K562 (cell line): ENCODE results near the gene MAST4. TPM values are rescaled to one million over a fixed set of nuclear protein-coding genes. Genes with fewer than 3 reads are reported as not detected.

Source experiments
- ATAC-seq: fragments of 200-7000 bp; cut with Tn5 transposase; 3 replicates; pipeline ENCODE4 v1.9.1; 2020; ENCODE audit warnings: moderate library complexity
- BruUV-seq: library from RNA; stranded (reverse); fragments of 400-500 nt; replicated peaks from 2 replicates; lab custom pipeline; 2021; lab: Mats Ljungman, UMichigan
- CTCF ChIA-PET: fragments of 300-600 bp; formaldehyde crosslinking; extraction: SDS; loops from one replicate; lab custom pipeline; 2021; ENCODE audit warnings: low intra/inter-chr PET ratio; lab: Yijun Ruan, JAX
- POLR2A ChIA-PET: fragments of 300-600, 350-650 bp; sonication (Branson Sonifier 250); formaldehyde crosslinking; extraction: SDS; loops from one replicate; lab custom pipeline; 2021; ENCODE audit warnings: antibody characterized with exemption, inconsistent platforms; lab: Yijun Ruan, JAX
- DNase-seq, 4 experiments: peaks; one replicate each; pipeline versions ENCODE4 v3.0.0 to v3.0.0-alpha.2; 2011 to 2018; ENCODE audit warnings: low spot score in 3 of 4, mixed read lengths in 3 of 4; ENCODE audit errors: extremely low read depth in 1 of 4
- FAIRE-seq: peaks from 2 replicates; lab custom pipeline; 2011; peaks lifted over from hg19 to GRCh38; lab: Jason Lieb, UNC
- H2AFZ ChIP-seq: 2 replicates; pipeline ENCODE4 v1.6.0; 2011; ENCODE audit warnings: low read depth, low read length, control low read depth, inconsistent platforms
- H3K27ac ChIP-seq: fragments of 200-600 bp; 3 replicates; pipeline ENCODE4 v1.8.0; 2011; ENCODE audit warnings: low read depth, mild to moderate bottlenecking, control low read depth, inconsistent platforms, low read length, moderate library complexity, mixed read lengths; ENCODE audit errors: extremely low read depth
- H3K27me3 ChIP-seq, 2 experiments: fragments of 300-600 bp in 1 of 2; 2 replicates in 1 of 2; 3 replicates in 1 of 2; pipeline versions ENCODE4 v1.6.0 to v1.8.0; 2011; ENCODE audit warnings: inconsistent platforms in 2 of 2, low read length in 2 of 2, mild to moderate bottlenecking in 1 of 2, mixed read lengths in 1 of 2, moderate library complexity in 1 of 2; ENCODE audit not compliant: control insufficient read depth in 2 of 2, insufficient read depth in 2 of 2
- H3K36me3 ChIP-seq: fragments of 300-600 bp; 3 replicates; pipeline ENCODE4 v1.8.0; 2011; ENCODE audit warnings: mild to moderate bottlenecking, low read length, inconsistent platforms; ENCODE audit not compliant: control insufficient read depth, insufficient read depth
- H3K4me1 ChIP-seq, 2 experiments: fragments of 200-600 bp in 1 of 2; replicated peaks in 1 of 2; 2 replicates in 1 of 2; 3 replicates in 1 of 2; pipeline versions ENCODE4 v1.5.1 to v1.8.0; 2011; ENCODE audit warnings: inconsistent platforms in 2 of 2, low read length in 2 of 2, mild to moderate bottlenecking in 1 of 2, mixed read lengths in 1 of 2, moderate library complexity in 1 of 2; ENCODE audit not compliant: control insufficient read depth in 2 of 2, insufficient read depth in 2 of 2
- H3K4me2 ChIP-seq: 2 replicates; pipeline ENCODE4 v1.6.1; 2011; ENCODE audit warnings: low read length, control low read depth, inconsistent platforms, mixed read lengths; ENCODE audit not compliant: insufficient read depth
- H3K4me3 ChIP-seq: fragments of 200-600 bp; sonication (generic), shearing (Covaris generic); 2 replicates; pipeline ENCODE4 v1.5.1; 2016; ENCODE audit warnings: control low read depth, inconsistent platforms
- H3K79me2 ChIP-seq: fragments of 200-600 bp; 3 replicates; pipeline ENCODE4 v1.8.0; 2011; ENCODE audit warnings: low read length, inconsistent platforms; ENCODE audit not compliant: control insufficient read depth, insufficient read depth
- H3K9ac ChIP-seq, 2 experiments: 2 replicates each; pipeline versions ENCODE4 v1.6.0 to v1.6.1; 2011; ENCODE audit warnings: low read depth in 2 of 2, low read length in 2 of 2, control low read depth in 1 of 2, inconsistent platforms in 1 of 2, mild to moderate bottlenecking in 1 of 2, mixed read lengths in 1 of 2; ENCODE audit not compliant: insufficient read depth in 1 of 2
- H3K9me1 ChIP-seq: one replicate; pipeline ENCODE4 v1.6.0; 2011; ENCODE audit warnings: inconsistent platforms, mild to moderate bottlenecking, low read length, moderate library complexity; ENCODE audit not compliant: control insufficient read depth, insufficient read depth
- H3K9me3 ChIP-seq: replicated peaks from 2 replicates; pipeline ENCODE4 v1.5.1; 2011; ENCODE audit warnings: low read depth, low read length, inconsistent platforms; ENCODE audit not compliant: control insufficient read depth, insufficient read depth
- H4K20me1 ChIP-seq: replicated peaks from 2 replicates; pipeline ENCODE4 v1.6.1; 2011; ENCODE audit warnings: low read length, inconsistent platforms, mixed read lengths; ENCODE audit not compliant: control insufficient read depth, insufficient read depth
- C11orf30 ChIP-seq: fragments of 450-650 bp; IDR thresholded peaks from 2 replicates; pipeline ENCODE4 v1.6.1; 2016; ENCODE audit warnings: low read depth, mild to moderate bottlenecking
- DPF2 ChIP-seq: fragments of 450-650 bp; IDR thresholded peaks from 2 replicates; pipeline ENCODE4 v1.6.1; 2016
- E2F6 ChIP-seq, 2 experiments: IDR thresholded peaks; 2 replicates each; pipeline ENCODE4 v1.6.1; 2011; ENCODE audit warnings: borderline replicate concordance in 1 of 2, control low read depth in 1 of 2, low read depth in 1 of 2, low read length in 1 of 2, mild to moderate bottlenecking in 1 of 2, mixed read lengths in 1 of 2, moderate library complexity in 1 of 2; ENCODE audit not compliant: insufficient read depth in 1 of 2, insufficient read length in 1 of 2, poor library complexity in 1 of 2, severe bottlenecking in 1 of 2; ENCODE audit errors: extremely low read depth in 1 of 2
- HOXB6 ChIP-seq: fragments of 250-450 bp; sonication (Bioruptor Pico); IDR thresholded peaks from 2 replicates; pipeline ENCODE4 v1.5.1; 2022; ENCODE audit warnings: mild to moderate bottlenecking, borderline replicate concordance
- MTA2 ChIP-seq: fragments of 450-650 bp; IDR thresholded peaks from 2 replicates; pipeline ENCODE4 v1.6.1; 2016; ENCODE audit warnings: low read depth
- NFXL1 ChIP-seq: fragments of 450-650 bp; formaldehyde crosslinking; IDR thresholded peaks from 2 replicates; pipeline ENCODE4 v1.4.0; 2021; ENCODE audit warnings: mild to moderate bottlenecking
- PHB2 ChIP-seq: fragments of 450-650 bp; IDR thresholded peaks from 2 replicates; pipeline ENCODE4 v1.6.1; 2017; ENCODE audit warnings: low read depth
- PRMT5 ChIP-seq: sonication (generic); formaldehyde crosslinking; IDR thresholded peaks from 2 replicates; pipeline ENCODE4 v1.5.0; 2020; ENCODE audit warnings: missing genetic modification reagents
- WGBS: fragments of 100-300 bp; shearing (Covaris generic); methylation state at CpG from one replicate; pipeline ENCODE4 v1.1.6; 2016; ENCODE audit warnings: low coverage, mixed read lengths; ENCODE audit not compliant: insufficient coverage; ENCODE audit errors: missing lambda C conversion rate; 5-methylcytosine and 5-hydroxymethylcytosine counted together
- in situ Hi-C: fragments of 300-500 bp; cut with MboI; formaldehyde crosslinking; loops from 4 replicates; pipeline ENCODE4 v1.15.0; 2018; ENCODE audit warnings: inconsistent platforms, mixed read lengths
- intact Hi-C: fragments of 100-400 bp; cut with micrococcal nuclease; formaldehyde crosslinking; loops from 2 replicates; pipeline ENCODE4 v1.14.2; 2022
- polyA plus RNA-seq, 8 experiments: library from polyadenylated mRNA; depleted of rRNA in 4 of 8; stranded (reverse) in 5 of 8; unstranded in 3 of 8; fragments of >200 nt; fragmentation: Nextera tagmentation in 2 of 8; fragmentation: Illumina TruSeq in 1 of 8; extraction: Ambion mirVana in 2 of 8; extraction: Trizol in 1 of 8; gene quantifications; 2 replicates each; pipeline versions ENCODE4 v1.2.1 to v1.2.3, GENCODE V29; 2011 to 2014; ENCODE audit warnings: inconsistent platforms in 1 of 8, missing spikeins in 1 of 8
- total RNA-seq, 7 experiments: library from RNA; depleted of rRNA in 6 of 7; stranded (reverse); fragments of >200 nt in 6 of 7; fragmentation: Illumina TruSeq in 2 of 7; extraction: Trizol in 2 of 7; gene quantifications; 2 replicates each; pipeline versions ENCODE4 v1.2.1 to v1.2.3, GENCODE V29; 2011 to 2021; ENCODE audit warnings: low replicate concordance in 1 of 7
- TF ChIP-seq, protein P1 (sequence below), 2 experiments: fragments of 250-450 bp in 1 of 2; fragments of 450-650 bp in 1 of 2; sonication (Bioruptor Pico) in 1 of 2; IDR thresholded peaks; 2 replicates each; pipeline versions ENCODE4 v1.6.1 to v1.8.0; 2016 to 2021; ENCODE audit warnings: mild to moderate bottlenecking in 2 of 2, moderate library complexity in 2 of 2, missing compliant biosample characterization in 1 of 2, missing genetic modification characterization in 1 of 2
- TF ChIP-seq, protein P2 (sequence below): sonication (generic); IDR thresholded peaks from 2 replicates; pipeline ENCODE4 v1.6.1; 2016

Gene MAST4
- total and polyA plus RNA-seq, 9 of the 15 experiments (the other 6 are each of a cell fraction or from before 2014, with no cell fraction given), result 0.88 to 10.1 (median 5.2) TPM

GRCh38 chr5:66824476-66824875 is 228.3 kb downstream of the MAST4 start:
- Histone ChIP-seq H3K27ac (no peak overlapping the region), H3K36me3 (no peaks in the 10 kb centered on the region), H2AFZ (no peak overlapping the region), H3K79me2 (no peaks in the 10 kb centered on the region), H3K9me1 (no peaks in the 10 kb centered on the region), H3K4me1 (no peaks in the 10 kb centered on the region), H3K4me3 (no peak overlapping the region), H3K9me3 (no peaks in the 10 kb centered on the region), H3K9ac (no peak overlapping the region), H3K4me2 (no peak overlapping the region), H4K20me1 (no peaks in the 10 kb centered on the region), H3K27me3 (peaks cover 0 to 21% of the 10 kb centered on the region in 2 experiments; a peak in 3 of 5 replicates)
- DNase-seq (no peak), ATAC-seq (no peak), FAIRE-seq (no peak)
- intact Hi-C loops (no loop called here), in situ Hi-C loops (loop anchor here (10.0 kb wide), 1 partner anchor 390 kb away; no protein-coding TSS in a partner anchor)
- ChIA-PET POLR2A (no interaction called here), CTCF (no interaction called here)
- TF ChIP-seq, protein P1, sequence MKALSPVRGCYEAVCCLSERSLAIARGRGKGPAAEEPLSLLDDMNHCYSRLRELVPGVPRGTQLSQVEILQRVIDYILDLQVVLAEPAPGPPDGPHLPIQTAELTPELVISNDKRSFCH (CRISPR knock-in tag; IDR thresholded peaks at IDR 0.05), result no peak
- TF ChIP-seq, protein P1 (tag; IDR thresholded peaks at IDR 0.05), result no peak
- TF ChIP-seq PRMT5 (no peak), NFXL1 (CRISPR knock-in tag) (no peak), C11orf30 (no peak), MTA2 (no peak)
- 3% methylated on average over 4 of the region's 4 CpGs for WGBS
- BruUV-seq, result no TSS peak

- no peak overlapping the region for H2AFZ ChIP-seq
- no peaks in the 10 kb centered on the region for H3K9me3 ChIP-seq
- no peak overlapping the region for H3K4me3 ChIP-seq
- no peak overlapping the region for H3K9ac ChIP-seq
- H3K36me3 ChIP-seq, result no peaks in the 10 kb centered on the region
- ATAC-seq (no peak), DNase-seq (no peak), FAIRE-seq (no peak)
- H3K4me2 ChIP-seq, result no peak overlapping the region
- in situ Hi-C loops, result loop anchor here (10.0 kb wide), 1 partner anchor 389 kb away; no protein-coding TSS in a partner anchor
- ChIA-PET POLR2A (no interaction called here), CTCF (no interaction called here)
- BruUV-seq, result no TSS peak
- H3K9me1 ChIP-seq, result no peaks in the 10 kb centered on the region
- no peaks in the 10 kb centered on the region for H3K79me2 ChIP-seq
- H4K20me1 ChIP-seq, result no peaks in the 10 kb centered on the region
- intact Hi-C loops, result no loop called here
- no peak for TF ChIP-seq E2F6 (IDR thresholded peaks at IDR 0.05; ENCODE audit: borderline replicate concordance in 1 of 2, extremely low read depth in 1 of 2, insufficient read depth in 1 of 2, insufficient read length in 1 of 2, low read depth in 1 of 2, low read length in 1 of 2, poor library complexity in 1 of 2, severe bottlenecking in 1 of 2)
- TF ChIP-seq, protein P2, sequence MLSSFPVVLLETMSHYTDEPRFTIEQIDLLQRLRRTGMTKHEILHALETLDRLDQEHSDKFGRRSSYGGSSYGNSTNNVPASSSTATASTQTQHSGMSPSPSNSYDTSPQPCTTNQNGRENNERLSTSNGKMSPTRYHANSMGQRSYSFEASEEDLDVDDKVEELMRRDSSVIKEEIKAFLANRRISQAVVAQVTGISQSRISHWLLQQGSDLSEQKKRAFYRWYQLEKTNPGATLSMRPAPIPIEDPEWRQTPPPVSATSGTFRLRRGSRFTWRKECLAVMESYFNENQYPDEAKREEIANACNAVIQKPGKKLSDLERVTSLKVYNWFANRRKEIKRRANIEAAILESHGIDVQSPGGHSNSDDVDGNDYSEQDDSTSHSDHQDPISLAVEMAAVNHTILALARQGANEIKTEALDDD, result no peak
- no peak for TF ChIP-seq PHB2
- TF ChIP-seq HOXB6 (CRISPR knock-in tag), result no peak
- TF ChIP-seq DPF2, result no peak
- H3K27me3 ChIP-seq, result peaks cover 0 to 21% of the 10 kb centered on the region in 2 experiments; a peak in 3 of 5 replicates
- H3K27ac ChIP-seq, result no peak overlapping the region
- WGBS, result 2% methylated on average over 7 of the region's 7 CpGs
- no peaks in the 10 kb centered on the region for H3K4me1 ChIP-seq
These were observed 230.1 kb downstream of the MAST4 start for GRCh38 chr5:66826263-66826662.
